Liver (tissue), 9 donors: ENCODE measurements around the gene KCNJ15. TPM values are rescaled to one million over a fixed set of nuclear protein-coding genes. Genes with fewer than 3 reads are reported as not detected.

Experiments used
- DNase-seq: peaks from one replicate; pipeline ENCODE4 v3.0.0-alpha.2; 2017; ENCODE audit warnings: low spot score
- H3K27ac ChIP-seq, 2 donors: one replicate each; pipeline ENCODE4 v1.7.0; 2013; ENCODE audit warnings: inconsistent platforms in 2 of 2, low read length in 2 of 2, control low read depth in 1 of 2, low read depth in 1 of 2, mild to moderate bottlenecking in 1 of 2
- H3K27me3 ChIP-seq, 4 donors: one replicate each; pipeline versions ENCODE4 v1.6.1 to v1.7.0; 2013; ENCODE audit warnings: low read length in 3 of 4, inconsistent platforms in 1 of 4, mild to moderate bottlenecking in 1 of 4, moderate library complexity in 1 of 4; ENCODE audit not compliant: control insufficient read depth in 4 of 4, insufficient read depth in 4 of 4
- H3K36me3 ChIP-seq, 4 donors: one replicate each; pipeline versions ENCODE4 v1.6.1 to v1.7.0; 2013; ENCODE audit warnings: low read length in 3 of 4, mild to moderate bottlenecking in 3 of 4, low read depth in 1 of 4, moderate library complexity in 1 of 4; ENCODE audit not compliant: control insufficient read depth in 4 of 4, insufficient read depth in 3 of 4
- H3K4me1 ChIP-seq, 4 donors: one replicate each; pipeline versions ENCODE4 v1.6.1 to v1.7.0; 2013; ENCODE audit warnings: low read length in 3 of 4, mild to moderate bottlenecking in 3 of 4, moderate library complexity in 1 of 4; ENCODE audit not compliant: control insufficient read depth in 4 of 4, insufficient read depth in 4 of 4
- H3K4me3 ChIP-seq, 3 donors: one replicate each; pipeline versions ENCODE4 v1.6.1 to v1.7.0; 2013; ENCODE audit warnings: low read length in 3 of 3, control low read depth in 1 of 3, low read depth in 1 of 3, mild to moderate bottlenecking in 1 of 3
- H3K9ac ChIP-seq, 2 donors: one replicate each; pipeline ENCODE4 v1.7.0; 2013; ENCODE audit warnings: low read length in 2 of 2, mild to moderate bottlenecking in 2 of 2, moderate library complexity in 2 of 2, control low read depth in 1 of 2, low read depth in 1 of 2
- H3K9me3 ChIP-seq, 4 donors: one replicate each; pipeline versions ENCODE4 v1.6.1 to v1.7.0; 2013; ENCODE audit warnings: low read length in 3 of 4; ENCODE audit not compliant: control insufficient read depth in 4 of 4
- ATF3 ChIP-seq: IDR thresholded peaks from 2 replicates; pipeline ENCODE4 v1.6.1; 2016; ENCODE audit warnings: antibody characterized with exemption
- CTCF ChIP-seq: fragments of 150-350 bp; IDR thresholded peaks from 2 replicates; pipeline ENCODE4 v1.5.1; 2017; ENCODE audit warnings: improper control_type of control experiment, low read depth, low read length; ENCODE audit not compliant: missing input control
- EGR1 ChIP-seq, 2 donors: IDR thresholded peaks; 2 replicates each; pipeline ENCODE4 v1.6.1; 2016 to 2018; ENCODE audit warnings: antibody characterized with exemption in 2 of 2, low read depth in 2 of 2
- FOXA1 ChIP-seq: IDR thresholded peaks from 2 replicates; pipeline ENCODE4 v1.6.1; 2016; ENCODE audit warnings: antibody characterized with exemption
- FOXA2 ChIP-seq: IDR thresholded peaks from 2 replicates; pipeline ENCODE4 v1.6.1; 2016; ENCODE audit warnings: antibody characterized with exemption
- GABPA ChIP-seq, 2 donors: IDR thresholded peaks in 1 of 2; conservative IDR thresholded peaks in 1 of 2; 2 replicates each; pipeline ENCODE4 v1.6.1; 2016; ENCODE audit warnings: antibody characterized with exemption in 2 of 2, mild to moderate bottlenecking in 1 of 2, moderate library complexity in 1 of 2
- HNF4A ChIP-seq, 2 donors: conservative IDR thresholded peaks; 2 replicates each; pipeline ENCODE4 v1.6.1; 2016; ENCODE audit warnings: antibody characterized with exemption in 2 of 2, mild to moderate bottlenecking in 2 of 2
- HNF4G ChIP-seq: IDR thresholded peaks from 2 replicates; pipeline ENCODE4 v1.6.1; 2016; ENCODE audit warnings: antibody characterized with exemption
- JUND ChIP-seq, 2 donors: IDR thresholded peaks; 2 replicates each; pipeline ENCODE4 v1.6.1; 2016; ENCODE audit warnings: antibody characterized with exemption in 2 of 2
- MAX ChIP-seq: IDR thresholded peaks from 2 replicates; pipeline ENCODE4 v1.6.1; 2016; ENCODE audit warnings: antibody characterized with exemption
- NR2F2 ChIP-seq: IDR thresholded peaks from 2 replicates; pipeline ENCODE4 v1.6.1; 2016; ENCODE audit warnings: antibody characterized with exemption
- RAD21 ChIP-seq, 2 donors: IDR thresholded peaks; 2 replicates each; pipeline ENCODE4 v1.6.1; 2016; ENCODE audit warnings: antibody characterized with exemption in 2 of 2, mild to moderate bottlenecking in 2 of 2
- REST ChIP-seq: IDR thresholded peaks from 2 replicates; pipeline ENCODE4 v1.6.1; 2016; ENCODE audit warnings: antibody characterized with exemption, mild to moderate bottlenecking
- RXRA ChIP-seq, 2 donors: IDR thresholded peaks; 2 replicates each; pipeline ENCODE4 v1.6.1; 2017 to 2018; ENCODE audit warnings: antibody characterized with exemption in 2 of 2, mild to moderate bottlenecking in 1 of 2
- SP1 ChIP-seq: IDR thresholded peaks from 2 replicates; pipeline ENCODE4 v1.6.1; 2018; ENCODE audit warnings: antibody characterized with exemption, mild to moderate bottlenecking
- TAF1 ChIP-seq: conservative IDR thresholded peaks from 2 replicates; pipeline ENCODE4 v1.6.1; 2016; ENCODE audit warnings: antibody characterized with exemption, mild to moderate bottlenecking
- YY1 ChIP-seq: IDR thresholded peaks from 2 replicates; pipeline ENCODE4 v1.6.1; 2016; ENCODE audit warnings: antibody characterized with exemption, mild to moderate bottlenecking
- ZBTB33 ChIP-seq: IDR thresholded peaks from 2 replicates; pipeline ENCODE4 v1.6.1; 2016; ENCODE audit warnings: antibody characterized with exemption
- WGBS: extraction: QIAGEN DNeasy Blood & Tissue Kit; methylation state at CpG from one replicate; pipeline ENCODE4 v1.1.7; 2013; 5-methylcytosine and 5-hydroxymethylcytosine counted together
- polyA plus RNA-seq, 2 donors: library from polyadenylated mRNA; stranded (reverse) in 1 of 2; unstranded in 1 of 2; fragments of 200-250 nt in 1 of 2; fragments of >200 nt in 1 of 2; fragmentation: Nextera tagmentation in 1 of 2; extraction: Ambion mirVana in 1 of 2; gene quantifications; one replicate each; pipeline versions ENCODE4 v1.2.1 to v1.2.3, GENCODE V29; 2013 to 2015
- total RNA-seq, 2 donors: library from RNA; depleted of rRNA; stranded (reverse); fragments of >200 nt; gene quantifications; one replicate each; pipeline ENCODE4 v1.2.3, GENCODE V29; 2014
- donor health status: healthy.
- donor health status: healthy.
- donor health status: healthy.
- donor health status: healthy.
- donor health status: healthy.

KCNJ15 gene
- total and polyA plus RNA-seq, 4 donors: 0.61 to 4.8 (median 2.2) TPM

GRCh38 chr21:38327984-38328383 lies 71.2 kb downstream of the KCNJ15 start:
- Histone ChIP-seq H3K9ac (no peak overlapping the region), H3K27ac (no peak overlapping the region), H3K27me3 (no peaks in the 10 kb centered on the region), H3K9me3 (no peaks in the 10 kb centered on the region), H3K4me3 (no peak overlapping the region), H3K36me3 (no peaks in the 10 kb centered on the region), H3K4me1 (peaks cover 0 to 10% (median 4%) of the 10 kb centered on the region in 4 donors)
- DNase-seq: no peak
- TF ChIP-seq EGR1 (IDR thresholded peaks at IDR 0.05; ENCODE audit: low read depth in 2 of 2): no peak
- no peak for TF ChIP-seq YY1
- no peak for TF ChIP-seq CTCF
- no peak for TF ChIP-seq NR2F2
- no peak for TF ChIP-seq GABPA (IDR thresholded peaks at IDR 0.05 in 1 of 2, conservative IDR thresholded peaks at IDR 0.05 in 1 of 2)
- TF ChIP-seq FOXA1: no peak
- no peak for TF ChIP-seq MAX
- no peak for TF ChIP-seq JUND (IDR thresholded peaks at IDR 0.05)
- TF ChIP-seq RXRA (IDR thresholded peaks at IDR 0.05): no peak
- TF ChIP-seq SP1: no peak
- no peak for TF ChIP-seq TAF1
- no peak for TF ChIP-seq ATF3
- TF ChIP-seq FOXA2: no peak
- TF ChIP-seq RAD21 (IDR thresholded peaks at IDR 0.05): no peak
- TF ChIP-seq HNF4G: no peak
- TF ChIP-seq HNF4A (conservative IDR thresholded peaks at IDR 0.05): no peak
- TF ChIP-seq ZBTB33: no peak
- TF ChIP-seq REST: no peak
- 93% methylated on average over 1 of the region's 1 CpG for WGBS
